22Rv1 (cell line): ENCODE measurements around the gene DENND1A.

Experiments used
- CTCF ChIP-seq: fragments of 450-650 bp; IDR thresholded peaks from 2 replicates; pipeline ENCODE4 v1.5.1; 2017; ENCODE audit warnings: mild to moderate bottlenecking
- ZFX ChIP-seq: fragments of 450-650 bp; IDR thresholded peaks from 2 replicates; pipeline ENCODE4 v1.6.1; 2017; ENCODE audit warnings: antibody characterized with exemption, borderline replicate concordance

GRCh38 chr9:123724211-123724796, 205.6 kb downstream of the DENND1A start:
- TF ChIP-seq CTCF = no peak
- TF ChIP-seq ZFX = no peak
